Smooth muscle cell of the pulmonary artery (primary cell): ENCODE data around the gene STAT4. TPM values are rescaled to one million over a fixed set of nuclear protein-coding genes. Genes with fewer than 3 reads are reported as not detected.

ENCODE experiments used
- total RNA-seq: library from RNA; depleted of rRNA; stranded (reverse); fragments of >200 nt; gene quantifications from 2 replicates; pipeline ENCODE4 v1.2.3, GENCODE V29; 2014

Gene STAT4, protein sequence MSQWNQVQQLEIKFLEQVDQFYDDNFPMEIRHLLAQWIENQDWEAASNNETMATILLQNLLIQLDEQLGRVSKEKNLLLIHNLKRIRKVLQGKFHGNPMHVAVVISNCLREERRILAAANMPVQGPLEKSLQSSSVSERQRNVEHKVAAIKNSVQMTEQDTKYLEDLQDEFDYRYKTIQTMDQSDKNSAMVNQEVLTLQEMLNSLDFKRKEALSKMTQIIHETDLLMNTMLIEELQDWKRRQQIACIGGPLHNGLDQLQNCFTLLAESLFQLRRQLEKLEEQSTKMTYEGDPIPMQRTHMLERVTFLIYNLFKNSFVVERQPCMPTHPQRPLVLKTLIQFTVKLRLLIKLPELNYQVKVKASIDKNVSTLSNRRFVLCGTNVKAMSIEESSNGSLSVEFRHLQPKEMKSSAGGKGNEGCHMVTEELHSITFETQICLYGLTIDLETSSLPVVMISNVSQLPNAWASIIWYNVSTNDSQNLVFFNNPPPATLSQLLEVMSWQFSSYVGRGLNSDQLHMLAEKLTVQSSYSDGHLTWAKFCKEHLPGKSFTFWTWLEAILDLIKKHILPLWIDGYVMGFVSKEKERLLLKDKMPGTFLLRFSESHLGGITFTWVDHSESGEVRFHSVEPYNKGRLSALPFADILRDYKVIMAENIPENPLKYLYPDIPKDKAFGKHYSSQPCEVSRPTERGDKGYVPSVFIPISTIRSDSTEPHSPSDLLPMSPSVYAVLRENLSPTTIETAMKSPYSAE
- 0.56 and 5.4 TPM in 2 replicates for total RNA-seq

DNA sequence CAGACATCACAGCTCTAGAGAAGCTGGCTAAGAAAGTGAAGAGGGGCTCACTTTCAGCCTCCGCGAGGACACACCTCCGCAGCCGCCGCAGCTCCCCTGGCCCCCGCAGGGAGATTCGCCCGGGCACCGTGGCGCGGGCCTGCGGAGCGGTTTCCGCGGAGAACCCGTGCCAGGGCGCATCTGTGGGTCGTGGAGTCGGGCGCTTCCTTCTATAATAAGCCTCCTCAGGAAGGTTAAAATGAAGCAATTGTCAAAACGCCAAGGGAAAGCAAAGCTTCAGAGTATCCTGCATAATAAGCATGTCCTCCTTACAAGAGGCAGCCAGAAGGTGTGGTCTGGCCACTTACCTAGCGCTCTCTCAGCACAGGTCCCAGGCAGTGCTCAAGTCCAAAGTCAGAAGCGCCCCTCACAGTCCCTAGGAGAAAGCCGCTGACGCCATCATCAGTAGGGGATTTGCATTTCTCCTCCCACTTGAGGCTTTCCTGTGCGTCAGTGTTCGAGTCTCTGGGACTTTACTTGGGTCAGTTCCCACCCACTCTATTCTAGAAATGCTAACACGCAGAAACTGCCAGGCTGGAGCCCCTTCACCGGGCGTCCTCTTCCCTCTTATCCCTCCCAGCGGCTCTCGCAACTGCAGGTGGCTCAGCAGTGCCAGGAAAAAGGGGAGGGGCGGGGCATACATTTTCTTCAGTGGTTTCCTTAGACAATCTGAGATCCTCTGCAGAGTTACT, at the start of gene STAT4:
Gene STAT4, minus strand, starts transcription at position 395 of the 731 bp plus-strand sequence. CDS start 2,791 bp downstream, outside the sequence.

DNA sequence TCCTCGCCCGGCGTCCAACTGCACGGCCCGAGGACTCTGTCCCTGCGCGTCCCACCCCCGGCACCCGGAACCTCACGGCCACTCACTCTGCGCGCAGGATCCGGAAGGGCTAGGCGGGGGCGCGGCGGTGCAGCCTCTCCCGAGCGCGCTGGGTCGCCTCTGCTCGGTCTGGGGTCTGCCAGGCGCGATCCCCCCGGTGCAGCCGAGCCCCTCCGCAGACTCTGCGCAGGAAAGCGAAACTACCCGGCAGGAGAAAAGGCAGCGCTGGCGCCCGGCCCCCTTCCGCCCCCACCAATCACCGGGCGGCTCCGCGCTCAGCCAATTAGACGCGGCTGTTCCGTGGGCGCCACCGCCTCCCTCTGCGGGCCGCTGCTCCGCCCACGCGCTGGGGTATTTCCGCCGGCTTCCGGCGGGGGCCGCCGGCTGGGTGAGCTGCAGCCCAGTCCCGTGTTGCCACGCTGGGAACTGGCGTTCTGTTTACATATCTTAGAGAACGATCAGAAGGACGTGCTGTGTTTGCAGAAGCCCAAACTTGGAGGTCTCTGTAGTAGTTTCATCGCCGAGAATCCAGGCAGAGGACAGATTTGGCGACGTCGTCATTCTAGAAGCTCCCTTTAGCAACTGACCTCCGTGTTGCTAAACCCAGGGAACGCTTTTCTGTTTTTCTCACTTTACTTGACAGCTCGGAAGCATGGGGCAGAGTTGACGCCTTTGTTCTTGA, 136.7 kb downstream of the STAT4 start, which contains the start of gene STAT1:
Gene STAT1, minus strand, starts transcription at position 240 of the 721 bp plus-strand sequence. CDS start 4,168 bp downstream, outside the sequence.

Other genes starting within 250 kb of the STAT4 start
- gene STAT1, start 136.8 kb downstream of the STAT4 start, total RNA-seq: 91.2 and 222 TPM in 2 replicates
- gene MYO1B, start 94.4 kb upstream of the STAT4 start, total RNA-seq: 99.9 and 246 TPM in 2 replicates